Smooth muscle cell (in vitro differentiated cells): ENCODE measurements around the gene ATXN1L. TPM values are rescaled to one million over a fixed set of nuclear protein-coding genes. Genes with fewer than 3 reads are reported as not detected.
"Not testable (repeated sequence)": the region's sequence is repeated elsewhere in the genome, so short reads cannot be mapped to it uniquely, and the experiment has no call there.

ENCODE experiments used
- DNase-seq: peaks from one replicate; lab custom pipeline; 2025; ENCODE audit not compliant: unreplicated experiment; lab: John Stamatoyannopoulos, UW
- H2AFZ ChIP-seq: fragments of 200-600 bp; sonication (generic); 2 replicates; pipeline ENCODE4 v1.6.0; 2016; ENCODE audit warnings: antibody characterized with exemption, low read depth, mild to moderate bottlenecking
- H3F3A ChIP-seq: fragments of 200-600 bp; sonication (generic); 2 replicates; pipeline ENCODE4 v1.6.0; 2017; ENCODE audit warnings: antibody characterized with exemption, low read depth
- H3K27ac ChIP-seq: fragments of 200-600 bp; sonication (generic); 2 replicates; pipeline ENCODE4 v1.5.1; 2016; ENCODE audit warnings: low read depth, mild to moderate bottlenecking
- H3K27me3 ChIP-seq: fragments of 200-600 bp; sonication (generic); 2 replicates; pipeline ENCODE4 v1.6.1; 2016; ENCODE audit warnings: low read depth, mild to moderate bottlenecking
- H3K36me3 ChIP-seq: fragments of 200-600 bp; sonication (generic); 2 replicates; pipeline ENCODE4 v1.5.1; 2016; ENCODE audit warnings: low read depth
- H3K4me1 ChIP-seq: fragments of 200-600 bp; sonication (generic); 2 replicates; pipeline ENCODE4 v1.5.1; 2016; ENCODE audit warnings: low read depth
- H3K4me2 ChIP-seq: fragments of 200-600 bp; sonication (generic); 2 replicates; pipeline ENCODE4 v1.6.0; 2016; ENCODE audit warnings: mild to moderate bottlenecking
- H3K4me3 ChIP-seq: fragments of 200-600 bp; sonication (generic); 2 replicates; pipeline ENCODE4 v1.5.1; 2016; ENCODE audit warnings: mild to moderate bottlenecking
- H3K79me2 ChIP-seq: fragments of 200-600 bp; sonication (generic); 2 replicates; pipeline ENCODE4 v1.6.0; 2016; ENCODE audit warnings: low read depth, mild to moderate bottlenecking
- H3K9ac ChIP-seq: fragments of 200-600 bp; sonication (generic); 2 replicates; pipeline ENCODE4 v1.6.0; 2016; ENCODE audit warnings: low read depth
- H3K9me3 ChIP-seq: fragments of 200-600 bp; sonication (generic); replicated peaks from 2 replicates; pipeline ENCODE4 v1.5.1; 2016; ENCODE audit warnings: low read depth
- H4K20me1 ChIP-seq: fragments of 200-600 bp; sonication (generic); 2 replicates; pipeline ENCODE4 v1.6.0; 2016; ENCODE audit warnings: low read depth
- WGBS: methylation state at CpG from one replicate; pipeline ENCODE4 v1.1.7; 2016; ENCODE audit warnings: low lambda C conversion rate; 5-methylcytosine and 5-hydroxymethylcytosine counted together
- polyA plus RNA-seq: library from polyadenylated mRNA; unstranded; fragments of >200 nt; fragmentation: Nextera tagmentation; extraction: Ambion mirVana; gene quantifications from 2 replicates; pipeline ENCODE4 v1.2.1, GENCODE V29; 2016
- total RNA-seq: library from RNA; depleted of rRNA; stranded (reverse); fragments of >200 nt; gene quantifications from 2 replicates; pipeline ENCODE4 v1.2.3, GENCODE V29; 2014
- TF ChIP-seq, protein P1 (sequence below): fragments of 200-600 bp; sonication (generic); IDR thresholded peaks from 2 replicates; pipeline ENCODE4 v1.5.1; 2017; ENCODE audit warnings: borderline replicate concordance, mild to moderate bottlenecking, antibody characterized with exemption; ENCODE audit not compliant: insufficient read depth, poor library complexity, severe bottlenecking

The ATXN1L gene
- total and polyA plus RNA-seq, 2 experiments from 2014 or later: 7.4 to 14.8 TPM

DNA sequence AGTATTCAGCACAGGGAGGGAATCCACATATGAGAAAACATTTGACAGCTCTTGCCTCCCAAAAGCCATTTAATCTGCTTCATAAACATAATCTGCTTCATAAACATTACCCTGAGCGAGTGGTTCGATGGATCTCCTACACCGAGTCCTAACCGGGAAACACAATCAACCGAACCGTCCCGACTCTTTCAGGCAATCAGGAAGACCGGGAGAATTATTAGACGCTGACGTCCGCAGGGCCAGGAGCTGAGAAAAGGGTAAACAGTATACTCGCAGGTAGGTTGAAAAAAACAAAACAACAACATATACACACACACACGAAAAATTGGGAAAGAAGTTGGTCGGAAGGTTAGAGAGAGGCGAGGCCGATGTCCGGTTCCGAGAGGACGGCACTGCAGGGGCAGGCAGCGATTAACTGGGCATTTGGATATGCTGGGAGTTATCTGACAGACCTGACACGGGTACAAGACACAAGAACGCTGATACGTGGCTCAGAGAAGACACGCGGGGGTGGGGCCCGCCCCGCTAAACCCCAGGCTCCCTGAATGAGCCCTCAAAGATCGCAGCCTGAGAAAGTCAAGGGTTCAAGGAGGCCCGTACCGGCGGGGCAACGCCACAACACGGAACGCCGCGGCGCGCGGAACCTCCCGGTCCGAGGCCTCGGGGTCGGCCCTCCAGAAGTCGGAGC lies 37.7 kb upstream of the ATXN1L start:
- Histone ChIP-seq H3K4me1 (peaks cover 17% of the 10 kb centered on the region), H3K27ac (peak overlapping the region; percentile 96), H3K79me2 (peaks cover 55% of the 10 kb centered on the region), H3K9ac (peak overlapping the region; percentile 98), H3F3A (no peaks in the 10 kb centered on the region), H3K4me2 (peak overlapping the region; percentile 92), H2AFZ (no peak overlapping the region), H3K36me3 (no peaks in the 10 kb centered on the region), H3K4me3 (peak overlapping the region; percentile 88), H3K9me3 (no peaks in the 10 kb centered on the region), H3K27me3 (no peaks in the 10 kb centered on the region), H4K20me1 (peaks cover 51% of the 10 kb centered on the region)
- TF ChIP-seq, protein P1, sequence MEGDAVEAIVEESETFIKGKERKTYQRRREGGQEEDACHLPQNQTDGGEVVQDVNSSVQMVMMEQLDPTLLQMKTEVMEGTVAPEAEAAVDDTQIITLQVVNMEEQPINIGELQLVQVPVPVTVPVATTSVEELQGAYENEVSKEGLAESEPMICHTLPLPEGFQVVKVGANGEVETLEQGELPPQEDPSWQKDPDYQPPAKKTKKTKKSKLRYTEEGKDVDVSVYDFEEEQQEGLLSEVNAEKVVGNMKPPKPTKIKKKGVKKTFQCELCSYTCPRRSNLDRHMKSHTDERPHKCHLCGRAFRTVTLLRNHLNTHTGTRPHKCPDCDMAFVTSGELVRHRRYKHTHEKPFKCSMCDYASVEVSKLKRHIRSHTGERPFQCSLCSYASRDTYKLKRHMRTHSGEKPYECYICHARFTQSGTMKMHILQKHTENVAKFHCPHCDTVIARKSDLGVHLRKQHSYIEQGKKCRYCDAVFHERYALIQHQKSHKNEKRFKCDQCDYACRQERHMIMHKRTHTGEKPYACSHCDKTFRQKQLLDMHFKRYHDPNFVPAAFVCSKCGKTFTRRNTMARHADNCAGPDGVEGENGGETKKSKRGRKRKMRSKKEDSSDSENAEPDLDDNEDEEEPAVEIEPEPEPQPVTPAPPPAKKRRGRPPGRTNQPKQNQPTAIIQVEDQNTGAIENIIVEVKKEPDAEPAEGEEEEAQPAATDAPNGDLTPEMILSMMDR: no peak
- no peak for DNase-seq
- WGBS: 1% methylated on average over 44 of the region's 44 CpGs

DNA sequence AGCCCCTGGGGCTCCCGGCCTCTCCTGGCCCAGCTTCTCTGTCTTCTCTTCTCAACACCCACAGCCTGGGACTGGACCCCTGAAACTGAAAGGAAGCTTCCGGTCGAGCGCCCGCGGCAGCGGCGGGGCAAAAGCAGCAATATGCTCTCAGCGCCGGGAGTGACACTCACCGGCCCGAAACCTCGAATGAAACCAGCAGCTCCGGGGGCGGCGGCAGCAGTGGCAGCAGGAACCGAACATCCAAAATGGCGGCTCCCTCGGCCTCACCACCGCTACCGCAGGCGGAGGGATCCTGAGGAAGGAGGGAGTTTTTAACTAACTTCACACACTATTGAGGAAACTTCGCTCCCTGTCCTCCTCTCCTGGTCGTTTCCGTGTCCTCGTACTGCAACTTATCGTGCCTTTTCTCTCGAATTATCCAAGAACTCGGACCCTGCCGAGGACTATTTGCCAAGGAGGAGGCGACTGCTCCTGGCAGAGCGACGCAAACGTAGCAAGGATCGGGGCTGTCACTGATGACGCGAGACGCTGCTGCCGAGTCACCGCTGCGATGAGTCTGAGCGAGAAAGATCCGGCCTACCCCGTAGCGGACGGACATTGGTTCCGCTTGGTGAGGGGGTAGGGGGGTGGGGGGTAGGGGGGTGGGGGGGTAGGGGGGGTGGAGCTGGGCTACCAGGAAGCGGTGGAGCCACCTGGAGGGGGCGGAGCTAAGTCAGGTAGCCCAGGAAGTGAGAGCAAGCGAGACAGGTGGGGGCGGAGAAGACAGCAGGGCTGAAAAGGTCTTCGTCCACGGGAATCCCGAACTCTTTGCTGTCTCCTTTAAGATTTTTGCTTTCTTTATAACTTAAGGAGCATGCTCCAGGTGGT lies 37.0 kb upstream of the ATXN1L start, which contains the start of gene AP1G1:
Gene AP1G1, minus strand, starts transcription at position 242 of the 867 bp plus-strand sequence. CDS start 19,355 bp downstream, outside the sequence.
- DNase-seq: peak; percentile 84
- peak within 1 kb of the TSS; percentile 94 for H2AFZ ChIP-seq
- peak within 1 kb of the TSS; percentile 96 for H3K27ac ChIP-seq
- H3K4me3 ChIP-seq: peak within 1 kb of the TSS; percentile 88
- peak within 1 kb of the TSS; percentile 98 for H3K9ac ChIP-seq
- H3K4me2 ChIP-seq: peak within 1 kb of the TSS; percentile 93
- no peaks in the 10 kb centered on the region for H3K27me3 ChIP-seq
- H3K79me2 ChIP-seq: peaks cover 48% of the 10 kb centered on the region
- no peaks in the 10 kb centered on the region for H3K9me3 ChIP-seq
- H3K36me3 ChIP-seq: no peaks in the 10 kb centered on the region
- WGBS: 1% methylated on average over 53 of the region's 54 CpGs
- peaks cover 17% of the 10 kb centered on the region for H3K4me1 ChIP-seq
- H4K20me1 ChIP-seq: peaks cover 43% of the 10 kb centered on the region
- TF ChIP-seq, protein P1: no peak
- H3F3A ChIP-seq: no peaks in the 10 kb centered on the region

- not testable (repeated sequence) for H3K27ac ChIP-seq, H3K4me3 ChIP-seq, H3K27me3 ChIP-seq, H2AFZ ChIP-seq, H3K36me3 ChIP-seq, H3F3A ChIP-seq, H3K9ac ChIP-seq, H3K4me2 ChIP-seq, H3K9me3 ChIP-seq, DNase-seq
- peaks cover 30% of the 10 kb centered on the region for H4K20me1 ChIP-seq
- 95% methylated on average over 11 of the region's 11 CpGs for WGBS
- peaks cover 17% of the 10 kb centered on the region for H3K4me1 ChIP-seq
- peaks cover 34% of the 10 kb centered on the region for H3K79me2 ChIP-seq
Measured at GRCh38 chr16:71810155-71810530, 35.6 kb upstream of the ATXN1L start.

- Histone ChIP-seq H3F3A (no peaks in the 10 kb centered on the region), H3K27ac (no peak overlapping the region), H4K20me1 (peaks cover 18% of the 10 kb centered on the region), H3K9ac (no peak overlapping the region), H3K4me1 (peaks cover 14% of the 10 kb centered on the region), H3K9me3 (no peaks in the 10 kb centered on the region), H2AFZ (no peak overlapping the region), H3K36me3 (no peaks in the 10 kb centered on the region), H3K79me2 (peaks cover 23% of the 10 kb centered on the region), H3K4me2 (no peak overlapping the region), H3K4me3 (no peak overlapping the region), H3K27me3 (no peaks in the 10 kb centered on the region)
- no peak for DNase-seq
- WGBS: 86% methylated on average over 5 of the region's 5 CpGs
- TF ChIP-seq, protein P1: no peak
Measured at GRCh38 chr16:71811261-71811803, 34.4 kb upstream of the ATXN1L start.

GRCh38 chr16:71817155-71817500 lies 28.6 kb upstream of the ATXN1L start:
- H3K4me3 ChIP-seq, H3F3A ChIP-seq, H3K4me1 ChIP-seq, H3K4me2 ChIP-seq, H4K20me1 ChIP-seq, H3K36me3 ChIP-seq, H3K9me3 ChIP-seq, H3K79me2 ChIP-seq, H3K27me3 ChIP-seq, DNase-seq, H2AFZ ChIP-seq, H3K9ac ChIP-seq: not testable (repeated sequence)
- WGBS: 94% methylated on average over 10 of the region's 10 CpGs
- peak overlapping the region; percentile 25 for H3K27ac ChIP-seq
